CD4-positive, CD25-positive, alpha-beta regulatory T cell (primary cell): ENCODE results near the gene USP6. TPM values are rescaled to one million over a fixed set of nuclear protein-coding genes. Genes with fewer than 3 reads are reported as not detected.
"Not testable (repeated sequence)": the region's sequence is repeated elsewhere in the genome, so short reads cannot be mapped to it uniquely, and the experiment has no call there.

Experiments used
- ATAC-seq, 2 donors: fragments of 150-1000 bp; cut with Tn5 transposase; one replicate each; pipeline ENCODE4 v1.10.0; 2021; ENCODE audit warnings: low read depth in 2 of 2, moderate number of reproducible peaks in 2 of 2, moderate library complexity in 1 of 2
- DNase-seq, 3 donors: peaks; one replicate each; pipeline versions ENCODE4 v3.0.0 to v3.0.0-alpha.2; 2012 to 2022; ENCODE audit warnings: mixed read lengths in 1 of 3
- H3K27ac ChIP-seq: one replicate; pipeline ENCODE4 v1.7.0; 2013; ENCODE audit warnings: mild to moderate bottlenecking, low read length; ENCODE audit not compliant: insufficient read depth, poor library complexity, severe bottlenecking
- H3K27me3 ChIP-seq: one replicate; pipeline ENCODE4 v1.7.0; 2013; ENCODE audit warnings: low read length; ENCODE audit not compliant: control insufficient read depth, insufficient read depth
- H3K36me3 ChIP-seq: one replicate; pipeline ENCODE4 v1.7.0; 2013; ENCODE audit warnings: mild to moderate bottlenecking, low read length, moderate library complexity; ENCODE audit not compliant: control insufficient read depth, insufficient read depth
- H3K4me1 ChIP-seq: 2 replicates; pipeline ENCODE4 v1.7.0; 2013; ENCODE audit warnings: mild to moderate bottlenecking, low read length; ENCODE audit not compliant: insufficient read depth, control insufficient read depth, poor library complexity, severe bottlenecking
- H3K4me3 ChIP-seq: one replicate; pipeline ENCODE4 v1.7.0; 2013; ENCODE audit warnings: low read depth, mild to moderate bottlenecking, low read length, moderate library complexity
- H3K9me3 ChIP-seq, 2 experiments: 1 replicate in 1 of 2; 2 replicates in 1 of 2; pipeline ENCODE4 v1.7.0; 2013; ENCODE audit warnings: low read length in 2 of 2, mild to moderate bottlenecking in 1 of 2, moderate library complexity in 1 of 2; ENCODE audit not compliant: control insufficient read depth in 2 of 2
- H3K27ac Mint-ChIP-seq, 3 donors: one replicate each; pipeline ENCODE4 v1.8.0; 2020 to 2022; ENCODE audit warnings: mild to moderate bottlenecking in 3 of 3, mixed read lengths in 3 of 3, moderate library complexity in 2 of 3
- H3K27me3 Mint-ChIP-seq: one replicate; pipeline ENCODE4 v1.8.0; 2022; ENCODE audit warnings: mild to moderate bottlenecking, mixed read lengths
- H3K36me3 Mint-ChIP-seq: one replicate; pipeline ENCODE4 v1.8.0; 2020; ENCODE audit warnings: mixed read lengths
- H3K4me1 Mint-ChIP-seq, 4 donors: one replicate each; pipeline ENCODE4 v1.8.0; 2020 to 2022; ENCODE audit warnings: mixed read lengths in 4 of 4, mild to moderate bottlenecking in 1 of 4
- H3K4me3 Mint-ChIP-seq, 4 donors: one replicate each; pipeline ENCODE4 v1.8.0; 2020 to 2022; ENCODE audit warnings: mild to moderate bottlenecking in 4 of 4, mixed read lengths in 4 of 4, moderate library complexity in 3 of 4
- H3K9me3 Mint-ChIP-seq, 7 donors: one replicate each; pipeline ENCODE4 v1.8.0; 2020 to 2022; ENCODE audit warnings: mixed read lengths in 7 of 7, mild to moderate bottlenecking in 3 of 7, moderate library complexity in 2 of 7
- polyA plus RNA-seq, 4 donors: library from polyadenylated mRNA; unstranded; fragments of 300-500 nt; fragmentation: Illumina TruSeq; gene quantifications; one replicate each; pipeline ENCODE4 v1.2.3, GENCODE V29; 2021
- total RNA-seq: library from RNA; stranded (reverse); gene quantifications from one replicate; pipeline ENCODE4 v1.2.3, GENCODE V29; 2022

The USP6 gene
- total and polyA plus RNA-seq, 5 donors from 2014 or later = 0.02 to 0.10 (median 0.06) TPM; not detected in 2

DNA sequence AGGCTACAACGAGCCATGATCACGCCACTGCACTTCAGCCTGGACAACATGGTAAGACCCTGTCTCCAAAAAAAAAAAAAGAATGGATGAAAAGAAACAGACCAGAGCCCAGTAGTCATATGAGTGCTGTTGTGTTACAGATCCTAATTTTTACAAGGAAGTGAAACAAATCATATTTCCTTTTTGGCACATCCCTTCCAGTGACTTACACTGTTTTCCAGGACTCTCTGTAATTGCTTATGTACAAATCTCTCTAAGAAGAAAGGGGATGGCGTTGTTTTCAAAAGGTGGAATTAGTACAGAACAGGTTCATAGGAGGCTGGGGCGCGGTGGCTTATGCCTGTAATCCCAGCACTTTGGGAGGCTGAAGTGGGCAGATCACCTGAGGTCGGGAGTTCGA, 95.6 kb downstream of the USP6 start:
- peak overlapping the region in 1 of 4 donors; percentile 36 for H3K4me3 Mint-ChIP-seq
- DNase-seq = no peak
- H3K36me3 ChIP-seq = no peaks in the 10 kb centered on the region
- no peaks in the 10 kb centered on the region for H3K27me3 ChIP-seq
- H3K9me3 Mint-ChIP-seq = no peaks in the 10 kb centered on the region
- H3K27me3 Mint-ChIP-seq = no peaks in the 10 kb centered on the region
- H3K9me3 ChIP-seq = no peaks in the 10 kb centered on the region
- no peak overlapping the region for H3K27ac ChIP-seq
- no peak for ATAC-seq
- H3K27ac Mint-ChIP-seq = peak overlapping the region in 2 of 3 donors; percentile 64 to 78
- H3K4me1 ChIP-seq = no peaks in the 10 kb centered on the region
- no peak overlapping the region for H3K4me3 ChIP-seq
- peaks cover 0 to 25% (median 5%) of the 10 kb centered on the region in 4 donors for H3K4me1 Mint-ChIP-seq
- peaks cover 37% of the 10 kb centered on the region for H3K36me3 Mint-ChIP-seq

DNA sequence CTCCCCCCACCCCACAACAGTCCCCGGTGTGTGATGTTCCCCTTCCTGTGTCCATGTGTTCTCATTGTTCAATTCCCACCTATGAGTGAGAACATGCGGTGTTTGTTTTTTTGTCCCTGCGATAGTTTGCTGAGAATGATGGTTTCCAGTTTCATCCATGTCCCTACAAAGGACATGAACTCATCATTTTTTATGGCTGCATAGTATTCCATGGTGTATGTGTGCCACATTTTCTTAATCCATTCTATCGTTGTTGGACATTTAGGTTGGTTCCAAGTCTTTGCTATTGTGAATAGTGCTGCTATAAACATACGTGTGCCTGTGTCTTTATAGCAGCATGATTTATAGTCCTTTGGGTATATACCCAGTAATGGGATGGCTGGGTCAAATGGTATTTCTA, 101.7 kb downstream of the USP6 start:
- H3K27ac ChIP-seq, H3K9me3 Mint-ChIP-seq, H3K4me3 Mint-ChIP-seq, H3K36me3 ChIP-seq, ATAC-seq, H3K4me1 ChIP-seq, H3K27ac Mint-ChIP-seq, H3K27me3 ChIP-seq, H3K4me3 ChIP-seq, H3K9me3 ChIP-seq, H3K27me3 Mint-ChIP-seq, DNase-seq: not testable (repeated sequence)
- Mint-ChIP-seq H3K36me3 (peaks cover 24% of the 10 kb centered on the region), H3K4me1 (peaks cover 4 to 15% (median 12%) of the 10 kb centered on the region in 4 donors)

DNA sequence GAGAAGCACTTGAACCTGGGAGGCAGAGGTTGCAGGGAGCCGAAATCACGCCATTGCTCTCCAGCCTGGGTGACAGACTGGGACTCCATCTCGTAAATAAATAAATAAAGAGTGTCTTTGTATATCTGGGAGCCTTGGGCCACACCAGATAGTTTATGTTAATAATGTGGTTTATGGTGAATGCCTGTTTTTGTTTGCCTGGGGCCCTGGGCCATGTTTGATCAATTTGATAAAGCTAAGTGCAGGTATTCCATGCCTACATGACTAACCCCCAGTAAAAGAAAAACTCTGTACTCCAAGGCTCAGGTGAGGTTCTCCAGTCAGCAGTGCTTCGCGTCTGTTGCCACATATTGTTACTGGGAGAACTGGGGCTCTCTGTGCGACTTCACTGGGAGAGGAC, 103.7 kb downstream of the USP6 start:
- Histone ChIP-seq H3K36me3 (no peaks in the 10 kb centered on the region), H3K4me3 (no peak overlapping the region), H3K9me3 (no peaks in the 10 kb centered on the region), H3K27ac (no peak overlapping the region), H3K4me1 (no peaks in the 10 kb centered on the region), H3K27me3 (no peaks in the 10 kb centered on the region)
- Mint-ChIP-seq H3K4me1 (peaks cover 4 to 16% (median 13%) of the 10 kb centered on the region in 4 donors), H3K4me3 (peak overlapping the region in 1 of 4 donors; percentile 3), H3K36me3 (peaks cover 24% of the 10 kb centered on the region), H3K27me3 (no peaks in the 10 kb centered on the region), H3K27ac (peak overlapping the region in 2 of 3 donors; percentile 56 to 88), H3K9me3 (peaks cover 0 to 2% (median 0%) of the 10 kb centered on the region in 7 donors)
- ATAC-seq = no peak
- no peak for DNase-seq

DNA sequence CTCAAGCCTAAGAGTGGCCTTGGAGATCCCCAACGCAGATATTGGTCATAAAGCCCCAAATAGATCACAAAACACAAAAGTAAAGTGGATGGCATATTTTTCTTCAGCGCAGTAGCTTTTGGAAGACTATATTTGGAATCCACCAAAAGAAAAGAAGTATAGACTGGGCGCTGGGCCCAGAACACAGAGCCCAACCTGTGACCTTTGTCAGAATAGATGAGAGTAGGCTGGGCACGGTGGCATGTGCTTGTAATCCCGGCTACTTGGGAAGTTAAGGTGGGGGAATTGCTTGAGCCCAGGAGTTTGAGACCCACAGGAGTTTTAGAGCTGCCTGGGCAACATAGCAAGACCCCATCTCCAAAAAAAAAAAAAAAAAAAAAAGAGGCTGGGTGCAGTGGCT, 104.2 kb downstream of the USP6 start:
- no peak for ATAC-seq
- H3K27me3 ChIP-seq = no peaks in the 10 kb centered on the region
- H3K4me1 Mint-ChIP-seq = peaks cover 4 to 18% (median 13%) of the 10 kb centered on the region in 4 donors

DNA sequence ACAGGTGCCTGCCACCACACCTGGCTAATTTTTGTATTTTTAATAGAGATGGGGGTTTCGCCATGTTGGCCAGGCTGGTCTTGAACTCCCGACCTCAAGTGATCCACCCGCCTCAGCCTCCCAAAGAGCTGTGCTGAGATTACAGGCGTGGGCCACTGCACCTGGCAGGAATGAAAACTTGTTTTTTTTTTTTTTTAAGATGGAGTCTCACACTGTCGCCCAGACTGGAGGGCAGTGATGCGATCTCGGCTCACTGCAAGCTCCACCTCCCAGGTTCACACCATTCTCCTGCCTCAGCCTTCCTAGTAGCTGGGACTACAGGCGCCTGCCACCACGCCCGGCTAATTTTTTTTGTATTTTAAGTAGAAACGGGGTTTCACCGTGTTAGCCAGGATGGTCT, 106.1 kb downstream of the USP6 start:
- peak overlapping the region in 1 of 3 donors; percentile 83 for H3K27ac Mint-ChIP-seq
- H3K27me3 ChIP-seq, H3K9me3 ChIP-seq, H3K4me3 Mint-ChIP-seq, H3K36me3 ChIP-seq, H3K9me3 Mint-ChIP-seq, H3K27me3 Mint-ChIP-seq, H3K4me1 ChIP-seq, H3K4me3 ChIP-seq, DNase-seq, H3K27ac ChIP-seq, ATAC-seq: not testable (repeated sequence)
- peaks cover 4 to 30% (median 18%) of the 10 kb centered on the region in 4 donors for H3K4me1 Mint-ChIP-seq
- peaks cover 29% of the 10 kb centered on the region for H3K36me3 Mint-ChIP-seq

More for the DNA sequence above, 104.2 kb downstream of the USP6 start:
- no peak overlapping the region for H3K4me3 Mint-ChIP-seq
- peaks cover 24% of the 10 kb centered on the region for H3K36me3 Mint-ChIP-seq
- H3K4me1 ChIP-seq = no peaks in the 10 kb centered on the region
- DNase-seq = no peak
- H3K9me3 Mint-ChIP-seq = peaks cover 0 to 2% (median 0%) of the 10 kb centered on the region in 7 donors
- H3K27ac Mint-ChIP-seq = peak overlapping the region; percentile 56 to 88 (median 76)
- H3K27me3 Mint-ChIP-seq = no peaks in the 10 kb centered on the region
- no peak overlapping the region for H3K4me3 ChIP-seq
- H3K36me3 ChIP-seq = no peaks in the 10 kb centered on the region
- no peaks in the 10 kb centered on the region for H3K9me3 ChIP-seq
- H3K27ac ChIP-seq = no peak overlapping the region

Other genes with a start within 250 kb of the USP6 start
- gene C17orf107, start 216.5 kb upstream of the USP6 start, total RNA-seq = 45.6 TPM
- 1 to 10 TPM; 1.1 to 1.5 (median 1.3) TPM for gene C17orf107, start 216.5 kb upstream of the USP6 start, polyA plus RNA-seq
- gene CHRNE, start 212.9 kb upstream of the USP6 start, total RNA-seq = 3.8 TPM
- under 1 TPM in 2 of 4 donors, not detected in 2; 0.15 to 0.25 TPM for gene CHRNE, start 212.9 kb upstream of the USP6 start, polyA plus RNA-seq
- 1.9 TPM for gene GP1BA, start 183.8 kb upstream of the USP6 start, total RNA-seq
- gene GP1BA, start 183.8 kb upstream of the USP6 start, polyA plus RNA-seq = under 1 TPM in 2 of 4 donors, not detected in 2; 0.07 to 0.22 TPM
- 22.6 TPM for gene SLC25A11, start 176.0 kb upstream of the USP6 start, total RNA-seq
- gene SLC25A11, start 176.0 kb upstream of the USP6 start, polyA plus RNA-seq = 10 to 100 TPM; 69.3 to 78.4 (median 74.4) TPM
- gene RNF167, start 175.8 kb upstream of the USP6 start, total RNA-seq = 105 TPM
- 10 to 100 TPM; 31.5 to 58.2 (median 45.9) TPM for gene RNF167, start 175.8 kb upstream of the USP6 start, polyA plus RNA-seq
- 865 TPM for gene PFN1, start 167.5 kb upstream of the USP6 start, total RNA-seq
- 1,000 to 10,000 TPM; 2,018 to 2,804 (median 2,386) TPM for gene PFN1, start 167.5 kb upstream of the USP6 start, polyA plus RNA-seq
- 11.7 TPM for gene ENO3, start 164.9 kb upstream of the USP6 start, total RNA-seq
- gene ENO3, start 164.9 kb upstream of the USP6 start, polyA plus RNA-seq = 1 to 10 TPM in 1 of 4 donors, under 1 TPM in 3; 0.29 to 1.6 (median 0.41) TPM
- gene SPAG7, start 148.2 kb upstream of the USP6 start, total RNA-seq = 52.5 TPM
- 100 to 1,000 TPM in 3 of 4 donors, 10 to 100 TPM in 1; 97.9 to 130 (median 106) TPM for gene SPAG7, start 148.2 kb upstream of the USP6 start, polyA plus RNA-seq
- gene CAMTA2, start 128.4 kb upstream of the USP6 start, total RNA-seq = 69.8 TPM
- gene CAMTA2, start 128.4 kb upstream of the USP6 start, polyA plus RNA-seq = 1 to 10 TPM; 4.7 to 7.9 (median 6.0) TPM
- not detected for gene INCA1, start 118.5 kb upstream of the USP6 start, total RNA-seq
- under 1 TPM in 1 of 4 donors, not detected in 3; 0.99 TPM for gene INCA1, start 118.5 kb upstream of the USP6 start, polyA plus RNA-seq
- gene KIF1C, start 118.1 kb upstream of the USP6 start, total RNA-seq = 22.9 TPM
- 1 to 10 TPM; 2.6 to 4.6 (median 3.8) TPM for gene KIF1C, start 118.1 kb upstream of the USP6 start, polyA plus RNA-seq
- 0.22 TPM for gene SLC52A1, start 80.6 kb upstream of the USP6 start, total RNA-seq
- under 1 TPM in 2 of 4 donors, not detected in 2; 0.27 to 0.41 TPM for gene SLC52A1, start 80.6 kb upstream of the USP6 start, polyA plus RNA-seq
- gene ZFP3, start 37.6 kb upstream of the USP6 start, total RNA-seq = 2.5 TPM
- 1 to 10 TPM in 2 of 4 donors, under 1 TPM in 2; 0.32 to 2.0 (median 1.3) TPM for gene ZFP3, start 37.6 kb upstream of the USP6 start, polyA plus RNA-seq
- 8.0 TPM for gene ZNF232, start 4.2 kb upstream of the USP6 start, total RNA-seq
- 10 to 100 TPM in 2 of 4 donors, 1 to 10 TPM in 2; 4.6 to 12.3 (median 9.0) TPM for gene ZNF232, start 4.2 kb upstream of the USP6 start, polyA plus RNA-seq
- gene ZNF594, start 75.8 kb downstream of the USP6 start, total RNA-seq = 3.1 TPM
- gene ZNF594, start 75.8 kb downstream of the USP6 start, polyA plus RNA-seq = 1 to 10 TPM in 3 of 4 donors, under 1 TPM in 1; 0.86 to 2.4 (median 1.8) TPM
- not detected for gene SCIMP, start 118.8 kb downstream of the USP6 start, total RNA-seq
- gene SCIMP, start 118.8 kb downstream of the USP6 start, polyA plus RNA-seq = 1 to 10 TPM in 1 of 4 donors, under 1 TPM in 3; 0.19 to 1.2 (median 0.29) TPM
- gene RABEP1, start 166.3 kb downstream of the USP6 start, total RNA-seq = 45.5 TPM
- 10 to 100 TPM; 23.7 to 29.0 (median 26.7) TPM for gene RABEP1, start 166.3 kb downstream of the USP6 start, polyA plus RNA-seq